ENCODE results near the gene THRB. TPM values are rescaled to one million over a fixed set of nuclear protein-coding genes. Genes with fewer than 3 reads are reported as not detected.

THRB gene
- total RNA-seq, 2 donors from 2014 or later = 0.24 to 0.26 TPM

DNA sequence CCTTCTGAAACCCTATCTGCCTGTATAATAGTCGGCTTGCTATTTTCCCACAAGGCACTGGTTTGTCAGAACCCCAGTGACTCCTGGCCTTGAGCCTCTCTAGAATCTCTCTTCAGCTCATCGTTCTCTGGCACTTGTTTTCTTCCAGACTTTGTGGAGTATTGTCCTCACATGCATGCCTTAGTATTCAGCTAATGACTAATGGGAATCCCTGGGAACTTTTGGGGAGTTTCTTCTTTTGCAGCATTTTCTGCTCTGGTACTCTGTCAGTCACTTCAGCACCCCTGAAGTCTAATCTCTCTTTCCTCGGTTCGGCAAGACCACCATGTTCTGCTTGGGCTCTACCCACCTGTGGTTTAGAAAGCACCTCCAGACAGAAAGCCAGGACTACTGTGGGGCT, 35.8 kb upstream of the THRB start:
- H3K27me3 Mint-ChIP-seq (ENCODE audit: insufficient read depth) = no peaks in the 10 kb centered on the region
- WGBS, 2 experiments (ENCODE audit: insufficient coverage in 1 of 2, insufficient read length in 1 of 2) = 91 to 93% methylated on average over 3 to 4 of the region's 4 CpGs
- no peak overlapping the region for H3K27ac Mint-ChIP-seq
- no peaks in the 10 kb centered on the region for H3K9me3 Mint-ChIP-seq
- no peak for DNase-seq
- peaks cover 12% of the 10 kb centered on the region for H3K4me1 Mint-ChIP-seq
- no peaks in the 10 kb centered on the region for H3K9me3 ChIP-seq (ENCODE audit: control insufficient read depth, low read length)
- no peaks in the 10 kb centered on the region for H3K36me3 ChIP-seq (ENCODE audit: control insufficient read depth, insufficient read depth, low read length)
- no peak overlapping the region for H3K4me3 ChIP-seq (ENCODE audit: low read length)
- TF ChIP-seq, protein P1, sequence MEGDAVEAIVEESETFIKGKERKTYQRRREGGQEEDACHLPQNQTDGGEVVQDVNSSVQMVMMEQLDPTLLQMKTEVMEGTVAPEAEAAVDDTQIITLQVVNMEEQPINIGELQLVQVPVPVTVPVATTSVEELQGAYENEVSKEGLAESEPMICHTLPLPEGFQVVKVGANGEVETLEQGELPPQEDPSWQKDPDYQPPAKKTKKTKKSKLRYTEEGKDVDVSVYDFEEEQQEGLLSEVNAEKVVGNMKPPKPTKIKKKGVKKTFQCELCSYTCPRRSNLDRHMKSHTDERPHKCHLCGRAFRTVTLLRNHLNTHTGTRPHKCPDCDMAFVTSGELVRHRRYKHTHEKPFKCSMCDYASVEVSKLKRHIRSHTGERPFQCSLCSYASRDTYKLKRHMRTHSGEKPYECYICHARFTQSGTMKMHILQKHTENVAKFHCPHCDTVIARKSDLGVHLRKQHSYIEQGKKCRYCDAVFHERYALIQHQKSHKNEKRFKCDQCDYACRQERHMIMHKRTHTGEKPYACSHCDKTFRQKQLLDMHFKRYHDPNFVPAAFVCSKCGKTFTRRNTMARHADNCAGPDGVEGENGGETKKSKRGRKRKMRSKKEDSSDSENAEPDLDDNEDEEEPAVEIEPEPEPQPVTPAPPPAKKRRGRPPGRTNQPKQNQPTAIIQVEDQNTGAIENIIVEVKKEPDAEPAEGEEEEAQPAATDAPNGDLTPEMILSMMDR (conservative IDR thresholded peaks at IDR 0.05) = no peak
- no peaks in the 10 kb centered on the region for H3K36me3 Mint-ChIP-seq (ENCODE audit: low read depth)
- H3K27me3 ChIP-seq (ENCODE audit: control insufficient read depth, insufficient read depth, low read length, poor library complexity, severe bottlenecking) = no peaks in the 10 kb centered on the region
- no peak overlapping the region for H3K4me3 Mint-ChIP-seq
- no peak overlapping the region for H3K27ac ChIP-seq (ENCODE audit: low read depth, low read length)
- peaks cover 3% of the 10 kb centered on the region for H3K4me1 ChIP-seq (ENCODE audit: control insufficient read depth, insufficient read depth, low read length)
- H3K9ac ChIP-seq (ENCODE audit: extremely low read depth, low read length, poor library complexity, severe bottlenecking) = no peak overlapping the region

DNA sequence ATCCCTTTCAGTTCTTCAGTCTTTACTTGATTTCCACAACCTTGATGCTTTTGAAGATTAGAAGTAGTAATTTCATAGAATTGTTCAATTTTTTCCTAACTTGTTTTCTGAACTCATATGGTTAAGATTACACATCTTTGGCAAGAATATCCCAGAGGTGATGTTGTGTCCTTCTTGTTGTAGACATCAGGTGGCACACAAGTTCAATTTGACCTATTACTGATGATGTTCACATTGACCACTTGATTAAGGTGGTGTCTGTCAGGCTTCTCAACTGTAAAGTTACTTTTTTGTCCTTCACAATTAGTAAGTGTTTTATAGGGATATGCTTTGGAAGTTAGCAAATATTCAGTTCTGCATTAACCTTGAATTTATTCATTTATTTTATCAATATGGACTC, 34.6 kb upstream of the THRB start:
- Mint-ChIP-seq H3K27me3 (ENCODE audit: insufficient read depth) (peaks cover 4% of the 10 kb centered on the region), H3K4me1 (peaks cover 19% of the 10 kb centered on the region), H3K27ac (no peak overlapping the region), H3K4me3 (no peak overlapping the region), H3K9me3 (no peaks in the 10 kb centered on the region), H3K36me3 (ENCODE audit: low read depth) (no peaks in the 10 kb centered on the region)
- TF ChIP-seq, protein P1 (conservative IDR thresholded peaks at IDR 0.05) = no peak
- Histone ChIP-seq H3K27me3 (ENCODE audit: control insufficient read depth, insufficient read depth, low read length, poor library complexity, severe bottlenecking) (no peaks in the 10 kb centered on the region), H3K4me3 (ENCODE audit: low read length) (no peak overlapping the region), H3K9me3 (ENCODE audit: control insufficient read depth, low read length) (no peaks in the 10 kb centered on the region), H3K36me3 (ENCODE audit: control insufficient read depth, insufficient read depth, low read length) (no peaks in the 10 kb centered on the region), H3K9ac (ENCODE audit: extremely low read depth, low read length, poor library complexity, severe bottlenecking) (no peak overlapping the region), H3K4me1 (ENCODE audit: control insufficient read depth, insufficient read depth, low read length) (peaks cover 3% of the 10 kb centered on the region), H3K27ac (ENCODE audit: low read depth, low read length) (no peak overlapping the region)
- DNase-seq = no peak

DNA sequence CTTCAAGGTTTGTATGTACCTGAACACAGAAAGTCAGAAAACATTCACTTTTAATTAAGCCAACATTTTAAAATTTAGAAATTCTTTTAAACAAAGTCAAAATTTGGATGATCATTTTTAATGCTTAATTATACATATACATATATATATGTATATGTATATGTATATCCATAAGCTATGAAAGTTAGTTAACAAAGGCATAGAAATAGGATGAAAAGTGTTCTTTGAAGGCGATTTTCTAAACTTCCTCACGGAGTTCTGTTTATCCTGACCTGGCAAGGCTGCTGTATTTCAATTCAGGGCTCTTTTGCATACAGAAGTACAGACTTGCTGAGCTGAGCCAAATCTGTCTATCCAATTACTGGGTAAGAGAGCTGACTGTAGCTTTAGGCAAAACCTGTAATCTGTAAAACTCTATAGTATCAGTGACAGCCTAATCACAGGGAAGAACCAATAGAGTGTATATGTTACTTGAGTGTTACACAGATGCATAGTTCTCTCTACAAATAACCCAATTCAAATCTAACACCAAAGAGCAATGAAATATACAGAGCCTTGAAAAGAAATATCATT, 32.1 kb upstream of the THRB start:
- no peak overlapping the region for H3K27ac Mint-ChIP-seq
- Histone ChIP-seq H3K4me1 (ENCODE audit: control insufficient read depth, insufficient read depth, low read length) (peaks cover 10% of the 10 kb centered on the region), H3K27ac (ENCODE audit: low read depth, low read length) (no peak overlapping the region), H3K27me3 (ENCODE audit: control insufficient read depth, insufficient read depth, low read length, poor library complexity, severe bottlenecking) (peaks cover 9% of the 10 kb centered on the region), H3K9ac (ENCODE audit: extremely low read depth, low read length, poor library complexity, severe bottlenecking) (no peak overlapping the region), H3K36me3 (ENCODE audit: control insufficient read depth, insufficient read depth, low read length) (no peaks in the 10 kb centered on the region), H3K4me3 (ENCODE audit: low read length) (no peak overlapping the region), H3K9me3 (ENCODE audit: control insufficient read depth, low read length) (no peaks in the 10 kb centered on the region)
- no peak for DNase-seq
- H3K4me3 Mint-ChIP-seq = no peak overlapping the region
- H3K4me1 Mint-ChIP-seq = peaks cover 32% of the 10 kb centered on the region
- no peaks in the 10 kb centered on the region for H3K9me3 Mint-ChIP-seq
- H3K27me3 Mint-ChIP-seq (ENCODE audit: insufficient read depth) = peaks cover 22% of the 10 kb centered on the region
- H3K36me3 Mint-ChIP-seq (ENCODE audit: low read depth) = no peaks in the 10 kb centered on the region
- TF ChIP-seq, protein P1 (conservative IDR thresholded peaks at IDR 0.05) = no peak
- 58 to 72% methylated on average over 2 of the region's 2 CpGs for WGBS, 2 experiments (ENCODE audit: insufficient coverage in 1 of 2, insufficient read length in 1 of 2)
